Measurements from ENCODE around the gene EPX.

The EPX gene

DNA sequence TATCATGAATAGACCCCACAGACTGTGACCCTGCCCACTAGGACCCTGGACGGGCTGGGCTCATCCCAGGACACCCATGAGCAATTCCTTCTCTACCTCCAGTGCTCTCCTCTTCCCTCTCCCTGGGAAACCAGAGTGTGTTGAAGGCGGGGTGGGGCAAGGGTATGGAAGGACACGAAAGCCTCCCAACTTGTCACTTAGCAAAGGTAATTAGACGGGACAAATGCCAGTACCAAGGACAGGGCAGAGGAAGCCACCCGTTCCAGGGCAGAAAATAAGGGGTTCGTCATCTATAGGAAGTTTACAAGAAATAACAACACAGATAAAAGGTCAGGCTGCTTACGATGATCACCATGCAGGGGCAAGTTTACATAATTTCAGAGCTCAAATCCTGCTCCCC, 4.9 kb upstream of the EPX start:
- TF ChIP-seq, protein P1, sequence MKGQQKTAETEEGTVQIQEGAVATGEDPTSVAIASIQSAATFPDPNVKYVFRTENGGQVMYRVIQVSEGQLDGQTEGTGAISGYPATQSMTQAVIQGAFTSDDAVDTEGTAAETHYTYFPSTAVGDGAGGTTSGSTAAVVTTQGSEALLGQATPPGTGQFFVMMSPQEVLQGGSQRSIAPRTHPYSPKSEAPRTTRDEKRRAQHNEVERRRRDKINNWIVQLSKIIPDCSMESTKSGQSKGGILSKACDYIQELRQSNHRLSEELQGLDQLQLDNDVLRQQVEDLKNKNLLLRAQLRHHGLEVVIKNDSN (IDR thresholded peaks at IDR 0.05): no peak
- TF ChIP-seq, protein P2, sequence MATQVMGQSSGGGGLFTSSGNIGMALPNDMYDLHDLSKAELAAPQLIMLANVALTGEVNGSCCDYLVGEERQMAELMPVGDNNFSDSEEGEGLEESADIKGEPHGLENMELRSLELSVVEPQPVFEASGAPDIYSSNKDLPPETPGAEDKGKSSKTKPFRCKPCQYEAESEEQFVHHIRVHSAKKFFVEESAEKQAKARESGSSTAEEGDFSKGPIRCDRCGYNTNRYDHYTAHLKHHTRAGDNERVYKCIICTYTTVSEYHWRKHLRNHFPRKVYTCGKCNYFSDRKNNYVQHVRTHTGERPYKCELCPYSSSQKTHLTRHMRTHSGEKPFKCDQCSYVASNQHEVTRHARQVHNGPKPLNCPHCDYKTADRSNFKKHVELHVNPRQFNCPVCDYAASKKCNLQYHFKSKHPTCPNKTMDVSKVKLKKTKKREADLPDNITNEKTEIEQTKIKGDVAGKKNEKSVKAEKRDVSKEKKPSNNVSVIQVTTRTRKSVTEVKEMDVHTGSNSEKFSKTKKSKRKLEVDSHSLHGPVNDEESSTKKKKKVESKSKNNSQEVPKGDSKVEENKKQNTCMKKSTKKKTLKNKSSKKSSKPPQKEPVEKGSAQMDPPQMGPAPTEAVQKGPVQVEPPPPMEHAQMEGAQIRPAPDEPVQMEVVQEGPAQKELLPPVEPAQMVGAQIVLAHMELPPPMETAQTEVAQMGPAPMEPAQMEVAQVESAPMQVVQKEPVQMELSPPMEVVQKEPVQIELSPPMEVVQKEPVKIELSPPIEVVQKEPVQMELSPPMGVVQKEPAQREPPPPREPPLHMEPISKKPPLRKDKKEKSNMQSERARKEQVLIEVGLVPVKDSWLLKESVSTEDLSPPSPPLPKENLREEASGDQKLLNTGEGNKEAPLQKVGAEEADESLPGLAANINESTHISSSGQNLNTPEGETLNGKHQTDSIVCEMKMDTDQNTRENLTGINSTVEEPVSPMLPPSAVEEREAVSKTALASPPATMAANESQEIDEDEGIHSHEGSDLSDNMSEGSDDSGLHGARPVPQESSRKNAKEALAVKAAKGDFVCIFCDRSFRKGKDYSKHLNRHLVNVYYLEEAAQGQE (IDR thresholded peaks at IDR 0.05; ENCODE audit: low read depth): peak; percentile 73

DNA sequence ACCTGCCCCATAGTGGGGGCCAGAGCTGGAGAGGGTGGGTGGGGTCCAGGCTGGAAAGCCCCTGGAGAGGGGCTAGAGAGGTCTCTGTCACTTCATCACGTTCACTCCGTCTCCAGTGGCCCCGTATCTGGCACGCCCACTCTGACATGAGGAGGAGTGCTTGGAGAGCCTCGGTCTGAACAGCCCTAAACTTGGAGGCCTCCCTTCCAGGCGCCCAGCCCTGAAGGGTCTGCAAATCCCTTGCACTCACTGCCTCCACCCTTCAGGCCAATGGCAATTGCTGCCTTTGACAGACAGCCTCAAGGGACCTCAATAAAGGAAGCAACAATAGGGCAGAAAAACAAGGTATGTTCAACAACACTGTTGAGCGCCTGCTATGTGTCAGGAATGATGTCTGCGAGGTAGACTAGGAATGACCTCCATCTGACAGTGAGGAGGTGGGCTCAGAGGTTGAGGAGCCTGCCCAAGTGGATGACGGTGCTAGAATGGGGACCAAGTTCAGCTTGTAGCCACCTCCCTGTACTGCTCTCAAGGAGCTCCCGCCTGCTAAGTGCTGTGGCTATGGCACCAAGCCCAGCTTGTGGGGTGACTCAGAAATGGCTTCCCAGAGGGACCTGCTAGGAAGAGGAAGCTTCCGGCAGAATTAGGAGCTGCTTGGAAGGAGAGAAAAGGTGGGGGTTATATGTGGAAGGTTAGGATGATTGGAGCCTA, 2.9 kb upstream of the EPX start:
- TF ChIP-seq CEBPB (IDR thresholded peaks at IDR 0.05) (no peak), NFIC (IDR thresholded peaks at IDR 0.05) (0 out of 2 replicates have a peak, but pooled peaks have one; percentile 5), CREB1 (IDR thresholded peaks at IDR 0.05; ENCODE audit: low read depth) (no peak), EP300 (IDR thresholded peaks at IDR 0.05; ENCODE audit: borderline replicate concordance) (no peak), EGR1 (IDR thresholded peaks at IDR 0.05) (no peak), TEAD4 (IDR thresholded peaks at IDR 0.05) (no peak)
- TF ChIP-seq, protein P2 (IDR thresholded peaks at IDR 0.05; ENCODE audit: low read depth): no peak
- TF ChIP-seq, protein P3, sequence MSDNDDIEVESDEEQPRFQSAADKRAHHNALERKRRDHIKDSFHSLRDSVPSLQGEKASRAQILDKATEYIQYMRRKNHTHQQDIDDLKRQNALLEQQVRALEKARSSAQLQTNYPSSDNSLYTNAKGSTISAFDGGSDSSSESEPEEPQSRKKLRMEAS (IDR thresholded peaks at IDR 0.05): no peak

DNA sequence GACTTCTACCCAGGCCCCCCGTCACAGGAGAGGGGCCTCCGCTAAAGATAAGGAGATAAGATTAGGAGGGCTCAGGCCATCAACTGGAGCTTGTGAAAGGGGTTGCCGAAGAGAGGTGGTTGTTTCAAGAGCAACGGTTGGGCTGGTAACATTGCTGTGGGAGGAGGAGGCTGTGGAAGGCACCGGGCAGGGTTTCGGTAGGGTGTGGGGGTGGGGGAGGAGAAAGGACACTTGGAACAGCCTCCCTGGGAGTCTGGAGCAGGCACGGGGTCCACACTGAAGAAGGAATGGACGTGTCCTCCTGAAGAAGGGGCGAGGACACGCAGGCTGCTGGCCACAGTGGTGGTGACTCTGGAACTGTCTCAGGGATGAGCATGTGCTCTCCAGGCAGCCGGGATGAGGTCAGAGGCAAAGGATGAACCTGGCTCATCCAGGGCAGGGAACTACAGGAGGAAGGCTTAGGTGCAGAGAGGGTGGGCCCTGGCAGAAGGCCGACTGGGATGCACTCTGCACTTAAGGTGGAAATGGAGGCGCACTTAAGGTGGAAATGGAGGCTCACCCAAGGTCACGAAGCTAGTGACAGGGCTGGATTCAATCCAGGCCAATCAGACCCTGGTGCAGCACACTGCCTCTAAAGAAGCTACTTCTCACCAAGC, 1.2 kb upstream of the EPX start:
- no peak for TF ChIP-seq EGR1 (IDR thresholded peaks at IDR 0.05)
- TF ChIP-seq YY1 (IDR thresholded peaks at IDR 0.05; ENCODE audit: low read depth): no peak
- TF ChIP-seq CREB1 (IDR thresholded peaks at IDR 0.05; ENCODE audit: low read depth): no peak
- TF ChIP-seq TAF1 (IDR thresholded peaks at IDR 0.05; ENCODE audit: low read depth): no peak
- no peak for TF ChIP-seq NFIC (IDR thresholded peaks at IDR 0.05)
- TF ChIP-seq TEAD4 (IDR thresholded peaks at IDR 0.05): no peak
- TF ChIP-seq EP300 (IDR thresholded peaks at IDR 0.05; ENCODE audit: borderline replicate concordance): no peak
- TF ChIP-seq, protein P2 (IDR thresholded peaks at IDR 0.05; ENCODE audit: low read depth): no peak
- TF ChIP-seq CEBPB (IDR thresholded peaks at IDR 0.05): no peak
- TF ChIP-seq TCF12 (IDR thresholded peaks at IDR 0.05; ENCODE audit: low read depth): no peak
- TF ChIP-seq, protein P3 (IDR thresholded peaks at IDR 0.05): no peak
- TF ChIP-seq, protein P1 (IDR thresholded peaks at IDR 0.05): no peak
- TF ChIP-seq ZBTB7A (IDR thresholded peaks at IDR 0.05; ENCODE audit: low read depth): no peak
- no peak for TF ChIP-seq FOXM1 (IDR thresholded peaks at IDR 0.05; ENCODE audit: borderline replicate concordance, low read depth)
- TF ChIP-seq RAD21 (IDR thresholded peaks at IDR 0.05; ENCODE audit: low read depth): no peak

DNA sequence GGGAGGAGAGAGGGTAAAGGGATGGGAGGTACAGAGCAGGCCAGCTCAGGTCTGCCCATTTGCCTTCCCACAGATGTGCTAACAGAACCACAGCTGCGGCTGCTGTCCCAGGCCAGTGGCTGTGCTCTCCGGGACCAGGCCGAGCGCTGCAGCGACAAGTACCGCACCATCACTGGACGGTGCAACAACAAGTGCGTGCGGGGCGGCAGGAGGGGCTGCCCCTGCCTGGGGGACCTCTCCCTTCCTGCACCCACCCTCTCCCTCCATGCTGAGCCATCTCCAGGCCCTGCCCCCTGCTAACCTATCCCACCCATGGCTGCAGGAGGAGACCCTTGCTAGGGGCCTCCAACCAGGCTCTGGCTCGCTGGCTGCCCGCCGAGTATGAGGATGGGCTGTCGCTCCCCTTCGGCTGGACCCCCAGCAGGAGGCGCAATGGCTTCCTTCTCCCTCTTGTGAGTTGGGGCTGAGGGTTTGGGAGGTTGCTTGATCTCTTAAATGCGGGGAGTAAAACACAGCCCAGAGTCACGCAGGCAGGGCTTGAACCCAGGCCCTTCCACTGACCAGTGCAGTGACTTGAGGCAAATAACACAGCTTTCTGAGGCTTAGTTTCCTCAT, 1.2 kb downstream of the EPX start:
- TF ChIP-seq TEAD4 (IDR thresholded peaks at IDR 0.05) (no peak), EP300 (IDR thresholded peaks at IDR 0.05; ENCODE audit: borderline replicate concordance) (no peak)
- TF ChIP-seq, protein P1 (IDR thresholded peaks at IDR 0.05): no peak

Measured in Ishikawa (cell line).